ENCODE measurements around the gene PRKAG2.

PRKAG2 gene

GRCh38 chr7:151704960-151705635 lies 171.8 kb downstream of the PRKAG2 start:
- DNase-seq: no peak

GRCh38 chr7:151704299-151704959 lies 172.5 kb downstream of the PRKAG2 start:
- no peak for DNase-seq

GRCh38 chr7:151702961-151703360 lies 174.0 kb downstream of the PRKAG2 start:
- no peak for DNase-seq

- no peak for DNase-seq
These were observed 176.2 kb downstream of the PRKAG2 start for GRCh38 chr7:151700586-151701165.

- DNase-seq: no peak
These were observed 177.0 kb downstream of the PRKAG2 start for GRCh38 chr7:151699928-151700319.

GRCh38 chr7:151699147-151699927 lies 177.6 kb downstream of the PRKAG2 start:
- no peak for DNase-seq

- no peak for DNase-seq
These were observed 179.0 kb downstream of the PRKAG2 start for GRCh38 chr7:151697942-151698341.

GRCh38 chr7:151697515-151697895 lies 179.4 kb downstream of the PRKAG2 start:
- no peak for DNase-seq

GRCh38 chr7:151696721-151697514 lies 180.0 kb downstream of the PRKAG2 start:
- DNase-seq: no peak

GRCh38 chr7:151695951-151696541 lies 180.9 kb downstream of the PRKAG2 start:
- no peak for DNase-seq

GRCh38 chr7:151694828-151695580 lies 181.9 kb downstream of the PRKAG2 start:
- DNase-seq: no peak

- no peak for DNase-seq
These were observed 182.5 kb downstream of the PRKAG2 start for GRCh38 chr7:151694441-151694827.

- DNase-seq: no peak
These were observed 183.8 kb downstream of the PRKAG2 start for GRCh38 chr7:151693140-151693539.

- DNase-seq: no peak
These were observed 184.2 kb downstream of the PRKAG2 start for GRCh38 chr7:151692721-151693120.

GRCh38 chr7:151691449-151691848 lies 185.5 kb downstream of the PRKAG2 start:
- no peak for DNase-seq

- no peak for DNase-seq
These were observed 186.3 kb downstream of the PRKAG2 start for GRCh38 chr7:151690606-151691005.

GRCh38 chr7:151689196-151689971 lies 187.5 kb downstream of the PRKAG2 start:
- no peak for DNase-seq

- DNase-seq: no peak
These were observed 188.6 kb downstream of the PRKAG2 start for GRCh38 chr7:151688236-151688780.

- DNase-seq: no peak
These were observed 189.2 kb downstream of the PRKAG2 start for GRCh38 chr7:151687523-151688235.

GRCh38 chr7:151686826-151687225 lies 190.1 kb downstream of the PRKAG2 start:
- no peak for DNase-seq
